NB4 (cell line): Measurements from ENCODE around the gene UBA6.
"Not testable (repeated sequence)": the region's sequence is repeated elsewhere in the genome, so short reads cannot be mapped to it uniquely, and the experiment has no call there.

Source experiments
- DNase-seq: peaks from one replicate; pipeline ENCODE4 v3.0.0; 2010; ENCODE audit warnings: low read depth
- H3K4me3 ChIP-seq: one replicate; pipeline ENCODE4 v1.5.1; 2011; ENCODE audit warnings: mild to moderate bottlenecking, low read depth, low read length, moderate library complexity
- MYC ChIP-seq: IDR thresholded peaks from 2 replicates; pipeline ENCODE4 v1.6.1; 2011; ENCODE audit warnings: low read depth, low read length
- POLR2A ChIP-seq: IDR thresholded peaks from 2 replicates; pipeline ENCODE4 v1.6.1; 2011; ENCODE audit warnings: mild to moderate bottlenecking; ENCODE audit not compliant: insufficient read length; ENCODE audit errors: extremely low read depth
- TF ChIP-seq, protein P1 (sequence below): IDR thresholded peaks from 2 replicates; pipeline ENCODE4 v1.6.1; 2011; ENCODE audit warnings: low read depth, low read length
- TF ChIP-seq, protein P2 (sequence below): IDR thresholded peaks from one replicate; pipeline ENCODE4 v1.5.1; 2012; ENCODE audit warnings: low read depth, low read length

The UBA6 gene

GRCh38 chr4:67743194-67743593 is 42.2 kb upstream of the UBA6 start:
- DNase-seq = no peak

DNA sequence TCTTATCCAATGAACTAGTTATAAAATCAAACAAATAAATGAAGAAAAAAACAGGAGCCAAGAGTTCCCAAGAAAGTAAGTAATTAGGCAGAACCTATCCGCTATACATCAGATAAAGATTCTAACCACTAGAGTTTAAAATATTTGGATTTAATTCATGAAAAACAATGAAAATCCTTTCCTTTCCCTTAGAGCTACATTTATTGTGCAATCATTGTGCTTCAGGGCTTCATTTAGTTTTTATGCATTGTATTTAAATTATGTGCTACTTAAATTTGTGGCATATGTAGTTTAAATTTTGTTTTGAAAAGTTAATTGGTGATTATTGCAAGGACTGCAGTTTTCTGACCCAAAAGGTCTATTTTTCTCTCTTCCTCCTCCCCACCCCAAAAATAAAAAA is 35.3 kb upstream of the UBA6 start:
- no peak overlapping the region for H3K4me3 ChIP-seq
- TF ChIP-seq POLR2A (no peak), MYC (no peak)
- TF ChIP-seq, protein P1, sequence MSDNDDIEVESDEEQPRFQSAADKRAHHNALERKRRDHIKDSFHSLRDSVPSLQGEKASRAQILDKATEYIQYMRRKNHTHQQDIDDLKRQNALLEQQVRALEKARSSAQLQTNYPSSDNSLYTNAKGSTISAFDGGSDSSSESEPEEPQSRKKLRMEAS = no peak
- TF ChIP-seq, protein P2, sequence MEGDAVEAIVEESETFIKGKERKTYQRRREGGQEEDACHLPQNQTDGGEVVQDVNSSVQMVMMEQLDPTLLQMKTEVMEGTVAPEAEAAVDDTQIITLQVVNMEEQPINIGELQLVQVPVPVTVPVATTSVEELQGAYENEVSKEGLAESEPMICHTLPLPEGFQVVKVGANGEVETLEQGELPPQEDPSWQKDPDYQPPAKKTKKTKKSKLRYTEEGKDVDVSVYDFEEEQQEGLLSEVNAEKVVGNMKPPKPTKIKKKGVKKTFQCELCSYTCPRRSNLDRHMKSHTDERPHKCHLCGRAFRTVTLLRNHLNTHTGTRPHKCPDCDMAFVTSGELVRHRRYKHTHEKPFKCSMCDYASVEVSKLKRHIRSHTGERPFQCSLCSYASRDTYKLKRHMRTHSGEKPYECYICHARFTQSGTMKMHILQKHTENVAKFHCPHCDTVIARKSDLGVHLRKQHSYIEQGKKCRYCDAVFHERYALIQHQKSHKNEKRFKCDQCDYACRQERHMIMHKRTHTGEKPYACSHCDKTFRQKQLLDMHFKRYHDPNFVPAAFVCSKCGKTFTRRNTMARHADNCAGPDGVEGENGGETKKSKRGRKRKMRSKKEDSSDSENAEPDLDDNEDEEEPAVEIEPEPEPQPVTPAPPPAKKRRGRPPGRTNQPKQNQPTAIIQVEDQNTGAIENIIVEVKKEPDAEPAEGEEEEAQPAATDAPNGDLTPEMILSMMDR = no peak
- DNase-seq = no peak

More at GRCh38 chr4:67743194-67743593, 42.2 kb upstream of the UBA6 start:
- no peak overlapping the region for H3K4me3 ChIP-seq
- TF ChIP-seq POLR2A = no peak
- TF ChIP-seq, protein P1 = no peak
- TF ChIP-seq MYC = no peak
- TF ChIP-seq, protein P2 = no peak

- no peak for TF ChIP-seq MYC
- TF ChIP-seq POLR2A = no peak
- TF ChIP-seq, protein P1 = no peak
- TF ChIP-seq, protein P2 = no peak
- H3K4me3 ChIP-seq = no peak overlapping the region
- DNase-seq = no peak
Measured at GRCh38 chr4:67735325-67735724, 34.4 kb upstream of the UBA6 start.

DNA sequence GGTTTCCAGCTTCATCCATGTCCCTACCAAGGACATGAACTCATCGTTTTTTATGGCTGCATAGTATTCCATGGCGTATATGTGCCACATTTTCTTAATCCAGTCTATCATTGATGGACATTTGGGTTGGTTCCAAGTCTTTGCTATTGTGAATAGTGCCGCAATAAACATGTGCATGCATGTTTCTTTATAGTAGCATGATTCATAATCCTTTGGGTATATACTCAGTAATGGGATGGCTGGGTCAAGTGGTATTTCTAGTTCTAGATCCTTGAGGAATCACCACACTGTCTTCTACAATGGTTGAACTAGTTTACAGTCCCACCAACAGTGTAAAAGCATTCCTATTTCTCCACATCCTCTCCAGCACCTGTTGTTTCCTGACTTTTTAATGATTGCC is 29.6 kb upstream of the UBA6 start:
- not testable (repeated sequence) for DNase-seq, H3K4me3 ChIP-seq

DNA sequence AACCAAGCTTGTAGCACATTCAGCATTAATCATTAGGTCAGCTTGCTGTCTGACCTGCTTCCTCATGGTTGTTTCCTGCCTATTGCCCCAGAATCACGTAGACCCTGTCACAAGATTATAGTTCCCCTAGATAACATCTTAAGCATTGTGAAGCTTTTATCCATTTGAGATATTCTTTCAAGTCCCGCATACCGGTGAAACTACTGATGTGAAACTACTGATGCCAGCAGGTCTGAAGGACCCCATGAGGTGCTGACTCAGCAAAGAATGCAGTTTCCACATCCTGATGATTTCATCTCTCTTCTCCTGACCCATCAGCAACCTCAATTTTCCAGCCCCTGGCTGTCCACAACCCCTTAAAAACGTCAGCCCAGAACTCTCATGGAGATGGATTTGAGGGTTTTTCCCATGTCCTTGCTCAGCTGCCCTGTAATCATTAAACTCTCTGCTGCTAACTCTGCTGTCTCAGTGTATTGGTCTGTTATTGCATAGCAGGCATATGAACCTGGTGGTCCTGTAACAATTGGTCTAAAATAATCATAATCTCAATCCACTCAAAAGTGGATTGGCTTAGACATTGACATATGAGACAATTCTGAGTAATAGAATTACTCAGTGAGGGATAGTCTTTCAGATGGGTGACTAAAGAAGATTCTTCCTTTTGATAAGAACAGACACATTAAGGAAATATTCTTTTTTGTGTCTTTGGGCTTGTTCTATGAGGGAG is 26.3 kb upstream of the UBA6 start:
- DNase-seq = no peak
- TF ChIP-seq, protein P2 = no peak
- TF ChIP-seq, protein P1 = no peak
- TF ChIP-seq MYC (no peak), POLR2A (no peak)
- H3K4me3 ChIP-seq = no peak overlapping the region

DNA sequence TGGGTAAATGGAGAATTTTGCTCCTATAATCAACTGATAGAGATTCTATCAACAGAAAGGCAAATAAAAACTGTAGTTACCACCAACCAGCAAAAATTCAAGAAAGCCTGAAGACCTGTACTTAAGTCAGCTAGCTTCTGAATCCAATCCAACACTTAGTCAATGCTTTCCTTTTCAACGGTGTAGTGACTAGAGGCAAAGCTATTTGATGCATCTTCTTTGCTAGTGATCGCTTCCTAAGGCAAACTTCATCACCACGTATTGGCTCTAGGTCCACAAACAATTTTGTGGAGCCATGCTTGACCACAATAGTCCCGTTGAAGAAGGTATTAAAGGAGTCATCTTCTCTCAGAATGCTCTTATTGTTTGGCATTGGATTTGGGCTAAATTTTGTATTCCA is 25.0 kb upstream of the UBA6 start:
- H3K4me3 ChIP-seq = no peak overlapping the region
- no peak for DNase-seq
- TF ChIP-seq, protein P1 = no peak
- TF ChIP-seq, protein P2 = no peak
- TF ChIP-seq POLR2A (no peak), MYC (no peak)
